ENCODE data around the gene ZC3H11A. TPM values are rescaled to one million over a fixed set of nuclear protein-coding genes. Genes with fewer than 3 reads are reported as not detected.
"Not testable (repeated sequence)": the region's sequence is repeated elsewhere in the genome, so short reads cannot be mapped to it uniquely, and the experiment has no call there.

The ZC3H11A gene
- total RNA-seq, 4 donors from 2014 or later = 97.8 to 132 (median 107) TPM

- no peak for DNase-seq (ENCODE audit: low spot score in 2 of 2)
- intact Hi-C loops (cut with DNase I; ENCODE audit: low total_unique reads) = no loop called here
- no peak overlapping the region for H3K4me3 ChIP-seq (ENCODE audit: low read depth, poor library complexity, severe bottlenecking)
- WGBS, 2 donors = 75 to 79% methylated on average over 3 of the region's 3 CpGs
- TF ChIP-seq CTCF (IDR thresholded peaks at IDR 0.05) = no peak
- no peak for TF ChIP-seq POLR2A (IDR thresholded peaks at IDR 0.05)
Measured at GRCh38 chr1:203778146-203778545, 17.3 kb upstream of the ZC3H11A start.

- TF ChIP-seq POLR2A (IDR thresholded peaks at IDR 0.05) (no peak), CTCF (IDR thresholded peaks at IDR 0.05) (no peak)
- H3K4me3 ChIP-seq (ENCODE audit: low read depth, poor library complexity, severe bottlenecking) = no peak overlapping the region
- no peak for DNase-seq (ENCODE audit: low spot score in 2 of 2)
- intact Hi-C loops (cut with DNase I; ENCODE audit: low total_unique reads) = no loop called here
- 88 to 90% methylated on average over 4 of the region's 4 CpGs for WGBS, 2 donors
Measured at GRCh38 chr1:203778789-203779188, 16.6 kb upstream of the ZC3H11A start.

- H3K4me3 ChIP-seq (ENCODE audit: low read depth, poor library complexity, severe bottlenecking) = no peak overlapping the region
- 90 to 93% methylated on average over 7 of the region's 7 CpGs for WGBS, 2 donors
- intact Hi-C loops (cut with DNase I; ENCODE audit: low total_unique reads) = no loop called here
- DNase-seq (ENCODE audit: low spot score in 2 of 2) = no peak
- TF ChIP-seq POLR2A (IDR thresholded peaks at IDR 0.05) (no peak), CTCF (IDR thresholded peaks at IDR 0.05) (no peak)
Measured at GRCh38 chr1:203781962-203782361, 13.5 kb upstream of the ZC3H11A start.

- 84 to 98% methylated on average over 3 of the region's 3 CpGs for WGBS, 2 donors
- DNase-seq (ENCODE audit: low spot score in 2 of 2) = no peak
- no peak overlapping the region for H3K4me3 ChIP-seq (ENCODE audit: low read depth, poor library complexity, severe bottlenecking)
- TF ChIP-seq CTCF (IDR thresholded peaks at IDR 0.05) (no peak), POLR2A (IDR thresholded peaks at IDR 0.05) (no peak)
- intact Hi-C loops (cut with DNase I; ENCODE audit: low total_unique reads) = no loop called here
Measured at GRCh38 chr1:203789966-203790365, 5.5 kb upstream of the ZC3H11A start.

GRCh38 chr1:203791498-203791897 lies 3.9 kb upstream of the ZC3H11A start:
- WGBS, 2 donors = 74 to 83% methylated on average over 3 of the region's 3 CpGs
- TF ChIP-seq CTCF (IDR thresholded peaks at IDR 0.05) (no peak), POLR2A (IDR thresholded peaks at IDR 0.05) (no peak)

GRCh38 chr1:203792486-203792885 lies 2.9 kb upstream of the ZC3H11A start:
- DNase-seq (ENCODE audit: low spot score in 2 of 2) = peak in 1 of 2 donors; percentile 20

More at GRCh38 chr1:203791498-203791897, 3.9 kb upstream of the ZC3H11A start:
- DNase-seq (ENCODE audit: low spot score in 2 of 2) = peak in 1 of 2 donors; percentile 14
- intact Hi-C loops (cut with DNase I; ENCODE audit: low total_unique reads) = no loop called here
- no peak overlapping the region for H3K4me3 ChIP-seq (ENCODE audit: low read depth, poor library complexity, severe bottlenecking)

GRCh38 chr1:203793561-203793960 lies 1.9 kb upstream of the ZC3H11A start:
- 94 to 95% methylated on average over 7 of the region's 7 CpGs for WGBS, 2 donors
- intact Hi-C loops (cut with DNase I; ENCODE audit: low total_unique reads); H3K4me3 ChIP-seq (ENCODE audit: low read depth, poor library complexity, severe bottlenecking): not testable (repeated sequence)
- DNase-seq (ENCODE audit: low spot score in 2 of 2) = peak in 1 of 2 donors; percentile 63

More at GRCh38 chr1:203792486-203792885, 2.9 kb upstream of the ZC3H11A start:
- no peak for TF ChIP-seq CTCF (IDR thresholded peaks at IDR 0.05)
- no peak for TF ChIP-seq POLR2A (IDR thresholded peaks at IDR 0.05)
- no peak overlapping the region for H3K4me3 ChIP-seq (ENCODE audit: low read depth, poor library complexity, severe bottlenecking)
- WGBS, 2 donors = 55 to 74% methylated on average over 2 of the region's 2 CpGs
- intact Hi-C loops (cut with DNase I; ENCODE audit: low total_unique reads) = no loop called here
